K562 treated with DMSO at 1 percent for 12 hours (cell line): ENCODE results near the gene ATP13A1. TPM values are rescaled to one million over a fixed set of nuclear protein-coding genes. Genes with fewer than 3 reads are reported as not detected.

ENCODE experiments used
- total RNA-seq: library from RNA; unstranded; fragments of 300-600 nt; gene quantifications from 2 replicates; pipeline ENCODE4 v1.2.3, GENCODE V29; 2022; ENCODE audit not compliant: insufficient read depth

ATP13A1 gene
- total RNA-seq, result 37.4 and 88.1 TPM in 2 replicates

GRCh38 chr19:19663256-19664120, at the start of gene ATP13A1:
TSS of gene ATP13A1 (minus strand) at chr19:19663676. CDS start at chr19:19663666, 10 bp downstream.

DNA sequence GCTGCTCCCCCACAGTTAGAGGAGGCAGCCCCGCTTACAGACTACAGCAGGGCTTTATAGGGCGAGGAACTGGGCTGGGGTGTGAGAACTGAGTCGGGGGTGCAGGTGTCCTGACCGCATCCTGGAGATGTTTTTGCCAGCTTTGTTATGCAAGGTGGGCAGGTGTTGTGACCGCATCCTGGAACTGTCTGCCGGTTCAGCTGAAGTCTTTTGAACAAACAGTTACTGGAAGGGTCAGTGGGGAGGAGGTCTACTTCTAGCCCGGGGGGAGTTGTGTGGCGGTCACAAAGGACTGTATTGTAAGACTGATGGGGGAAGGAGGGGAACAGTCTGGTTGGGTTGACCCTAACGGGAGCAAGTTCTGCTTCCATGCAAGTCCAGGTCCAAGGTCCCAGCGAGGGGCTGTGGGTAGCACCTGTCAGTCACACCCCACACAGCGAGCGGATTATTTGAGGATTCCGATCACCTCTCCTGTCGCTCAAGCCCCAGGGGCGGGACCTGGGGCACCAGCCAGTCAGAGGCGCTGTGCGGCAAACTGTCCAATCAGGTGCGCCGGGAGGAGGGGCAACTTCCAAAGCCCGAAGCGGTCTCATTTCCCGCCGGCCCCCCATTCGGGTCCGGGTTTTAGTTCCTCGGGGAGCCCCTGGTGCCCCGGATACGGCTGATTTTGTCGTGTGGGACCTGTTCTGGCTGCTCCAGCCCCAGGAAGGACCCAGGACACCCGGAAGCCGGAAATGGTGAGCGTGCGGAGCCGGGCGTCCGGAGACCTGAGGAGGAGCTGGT, 4.9 kb upstream of the ATP13A1 start, which contains the start of gene ZNF101:
ZNF101 (plus strand) TSS at position 610 of the 783 bp plus-strand sequence; CDS start at position 735, 125 bp downstream.

DNA sequence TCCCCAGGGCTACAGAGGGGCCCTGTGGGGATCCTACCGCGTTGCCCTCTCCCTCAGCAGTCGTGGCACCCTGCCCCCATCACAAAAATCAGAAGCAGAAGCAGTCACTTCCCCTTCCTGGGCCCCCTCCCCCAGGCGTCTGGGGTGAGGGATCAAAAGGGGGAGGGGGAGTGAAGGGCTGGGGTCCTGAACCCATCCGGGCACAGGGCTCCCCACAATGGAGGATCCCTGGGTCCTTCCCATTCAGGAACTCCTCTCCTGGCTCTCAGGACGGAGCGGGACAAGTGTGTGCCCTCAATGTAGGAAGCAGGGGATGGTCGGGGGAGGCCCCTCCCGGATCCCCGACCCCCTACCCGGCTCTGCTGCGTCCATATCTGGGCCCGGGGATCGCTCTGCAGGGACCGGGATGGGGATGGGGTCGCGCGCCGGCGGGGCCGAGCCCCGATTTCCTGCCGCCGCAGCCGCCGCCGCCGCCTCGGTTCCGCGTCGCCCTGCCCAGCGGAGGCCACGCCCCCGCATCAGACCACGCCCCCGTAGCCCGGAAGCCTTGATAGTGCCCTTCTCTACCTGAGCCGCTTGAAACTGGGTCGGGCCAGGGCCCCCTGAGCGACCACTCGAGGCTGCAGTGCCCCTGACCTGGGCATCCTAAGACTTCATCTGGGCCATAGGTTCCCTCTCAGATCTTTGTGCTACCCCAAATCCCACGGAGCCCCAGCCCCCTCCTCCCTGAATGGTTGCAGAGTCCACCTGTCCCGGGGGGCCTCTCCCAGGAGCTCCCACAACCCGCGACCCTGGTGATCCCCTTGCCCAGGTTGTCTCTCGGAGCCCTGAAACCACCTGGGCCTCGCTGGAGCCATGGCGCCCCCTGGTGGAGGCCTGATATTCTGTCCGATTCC, 20.1 kb downstream of the ATP13A1 start, which contains the start of gene GMIP:
GMIP (minus strand) TSS at position 500 of the 896 bp plus-strand sequence; CDS start at position 372, 128 bp downstream.

GRCh38 chr19:19627621-19628500, 35.6 kb downstream of the ATP13A1 start, which contains the start of gene LPAR2:
TSS of gene LPAR2 (minus strand) at chr19:19628220. CDS start at chr19:19627275, 945 bp downstream.

GRCh38 chr19:19618219-19619051, 45.0 kb downstream of the ATP13A1 start, which contains the start of gene PBX4:
TSS of gene PBX4 (minus strand) at chr19:19618687. CDS start at chr19:19618629, 58 bp downstream.

Other genes starting within 250 kb of the ATP13A1 start
- 3.4 and 5.9 TPM in 2 replicates for gene TSSK6, start 148.1 kb downstream of the ATP13A1 start, total RNA-seq
- 213 and 492 TPM in 2 replicates for gene NDUFA13, start 147.5 kb downstream of the ATP13A1 start, total RNA-seq
- gene YJEFN3, start 134.8 kb downstream of the ATP13A1 start, total RNA-seq, result 9.8 and 11.4 TPM in 2 replicates
- gene CILP2, start 125.4 kb downstream of the ATP13A1 start, total RNA-seq, result 0.77 TPM in 1 of 2 replicates, not detected in the other
- 1.8 and 4.2 TPM in 2 replicates for gene PBX4, start 45.0 kb downstream of the ATP13A1 start, total RNA-seq
- 7.2 and 25.0 TPM in 2 replicates for gene LPAR2, start 35.5 kb downstream of the ATP13A1 start, total RNA-seq
- gene GMIP, start 20.0 kb downstream of the ATP13A1 start, total RNA-seq, result 5.3 and 19.1 TPM in 2 replicates
- 8.4 and 10.2 TPM in 2 replicates for gene ZNF101, start 5.2 kb upstream of the ATP13A1 start, total RNA-seq
- 1.5 and 4.6 TPM in 2 replicates for gene ZNF14, start 69.4 kb upstream of the ATP13A1 start, total RNA-seq
- 0.74 and 0.93 TPM in 2 replicates for gene ZNF506, start 158.1 kb upstream of the ATP13A1 start, total RNA-seq
- 1.9 and 3.8 TPM in 2 replicates for gene ZNF253, start 202.2 kb upstream of the ATP13A1 start, total RNA-seq
- 4.0 and 18.5 TPM in 2 replicates for gene ZNF93, start 237.3 kb upstream of the ATP13A1 start, total RNA-seq